Skeletal muscle tissue (tissue), 4 donors: ENCODE measurements around the gene OGFR. TPM values are rescaled to one million over a fixed set of nuclear protein-coding genes. Genes with fewer than 3 reads are reported as not detected.
A peak's percentile ranks its signal among the peaks of the same experiment; 100 is the strongest.

ENCODE experiments used
- H3K27ac ChIP-seq: one replicate; pipeline ENCODE4 v1.7.0; 2013; ENCODE audit warnings: mild to moderate bottlenecking, low read depth, low read length, inconsistent platforms
- H3K27me3 ChIP-seq, 3 donors: one replicate each; pipeline ENCODE4 v1.7.0; 2013; ENCODE audit warnings: low read length in 3 of 3; ENCODE audit not compliant: control insufficient read depth in 3 of 3, insufficient read depth in 3 of 3
- H3K36me3 ChIP-seq, 3 donors: one replicate each; pipeline ENCODE4 v1.7.0; 2013; ENCODE audit warnings: low read length in 3 of 3; ENCODE audit not compliant: control insufficient read depth in 3 of 3, insufficient read depth in 3 of 3
- H3K4me1 ChIP-seq, 3 donors: one replicate each; pipeline ENCODE4 v1.7.0; 2013; ENCODE audit warnings: low read length in 3 of 3, mild to moderate bottlenecking in 3 of 3; ENCODE audit not compliant: control insufficient read depth in 3 of 3, insufficient read depth in 3 of 3
- H3K4me3 ChIP-seq, 3 donors: one replicate each; pipeline ENCODE4 v1.7.0; 2013; ENCODE audit warnings: low read length in 3 of 3
- H3K9ac ChIP-seq, 3 donors: one replicate each; pipeline ENCODE4 v1.7.0; 2013; ENCODE audit warnings: low read length in 3 of 3, mild to moderate bottlenecking in 3 of 3, moderate library complexity in 2 of 3, low read depth in 1 of 3
- H3K9me3 ChIP-seq, 3 donors: one replicate each; pipeline ENCODE4 v1.7.0; 2013; ENCODE audit warnings: low read length in 3 of 3; ENCODE audit not compliant: control insufficient read depth in 3 of 3
- total RNA-seq: library from RNA; depleted of rRNA; stranded (reverse); fragments of >200 nt; gene quantifications from one replicate; pipeline ENCODE4 v1.2.3, GENCODE V29; 2014
- donor health status: Osteomylitis.

OGFR gene
- 13.6 TPM for total RNA-seq

GRCh38 chr20:62804627-62805154, at the start of gene OGFR:
Gene OGFR (plus strand): TSS chr20:62804835. CDS start chr20:62804860, 25 bp downstream.
- peak within 1 kb of the TSS; percentile 55 for H3K27ac ChIP-seq
- peaks cover 45 to 57% (median 57%) of the 10 kb centered on the region in 3 donors for H3K4me1 ChIP-seq
- H3K27me3 ChIP-seq: no peaks in the 10 kb centered on the region
- H3K4me3 ChIP-seq: peak within 1 kb of the TSS; percentile 70 to 95 (median 89)
- H3K9me3 ChIP-seq: no peaks in the 10 kb centered on the region
- peak within 1 kb of the TSS; percentile 61 to 88 (median 75) for H3K9ac ChIP-seq
- peaks cover 25 to 28% (median 26%) of the 10 kb centered on the region in 3 donors for H3K36me3 ChIP-seq

- H3K9ac ChIP-seq: no peak overlapping the region
- H3K27me3 ChIP-seq: peaks cover 24 to 56% (median 32%) of the 10 kb centered on the region in 3 donors
- H3K9me3 ChIP-seq: peaks cover 0 to 2% (median 2%) of the 10 kb centered on the region in 3 donors
- no peaks in the 10 kb centered on the region for H3K36me3 ChIP-seq
- peaks cover 0 to 5% (median 0%) of the 10 kb centered on the region in 3 donors for H3K4me1 ChIP-seq
- no peak overlapping the region for H3K27ac ChIP-seq
- H3K4me3 ChIP-seq: no peak overlapping the region
Measured at GRCh38 chr20:62754991-62755356, 49.7 kb upstream of the OGFR start.

GRCh38 chr20:62755817-62756724, 48.6 kb upstream of the OGFR start:
- Histone ChIP-seq H3K27ac (no peak overlapping the region), H3K9ac (no peak overlapping the region), H3K9me3 (peaks cover 0 to 2% (median 2%) of the 10 kb centered on the region in 3 donors), H3K4me3 (no peak overlapping the region), H3K4me1 (peaks cover 0 to 9% (median 0%) of the 10 kb centered on the region in 3 donors), H3K36me3 (no peaks in the 10 kb centered on the region), H3K27me3 (peaks cover 24 to 58% (median 41%) of the 10 kb centered on the region in 3 donors)

GRCh38 chr20:62758226-62758912, 46.3 kb upstream of the OGFR start:
- Histone ChIP-seq H3K4me3 (no peak overlapping the region), H3K4me1 (peaks cover 0 to 10% (median 0%) of the 10 kb centered on the region in 3 donors), H3K9ac (no peak overlapping the region), H3K9me3 (peaks cover 0 to 2% (median 2%) of the 10 kb centered on the region in 3 donors), H3K27ac (no peak overlapping the region), H3K36me3 (no peaks in the 10 kb centered on the region), H3K27me3 (peaks cover 23 to 54% (median 45%) of the 10 kb centered on the region in 3 donors)

GRCh38 chr20:62759981-62760431, 44.6 kb upstream of the OGFR start:
- Histone ChIP-seq H3K4me3 (no peak overlapping the region), H3K4me1 (peaks cover 0 to 10% (median 0%) of the 10 kb centered on the region in 3 donors), H3K9me3 (peaks cover 0 to 2% (median 2%) of the 10 kb centered on the region in 3 donors), H3K27me3 (peaks cover 26 to 50% (median 48%) of the 10 kb centered on the region in 3 donors), H3K9ac (no peak overlapping the region), H3K36me3 (no peaks in the 10 kb centered on the region), H3K27ac (no peak overlapping the region)

GRCh38 chr20:62760471-62760855, 44.2 kb upstream of the OGFR start:
- Histone ChIP-seq H3K4me1 (peaks cover 0 to 10% (median 0%) of the 10 kb centered on the region in 3 donors), H3K4me3 (no peak overlapping the region), H3K9ac (no peak overlapping the region), H3K36me3 (no peaks in the 10 kb centered on the region), H3K9me3 (peaks cover 0 to 2% (median 2%) of the 10 kb centered on the region in 3 donors), H3K27me3 (peaks cover 26 to 54% (median 52%) of the 10 kb centered on the region in 3 donors), H3K27ac (no peak overlapping the region)

GRCh38 chr20:62760856-62761758, 43.5 kb upstream of the OGFR start:
- H3K4me3 ChIP-seq: no peak overlapping the region
- H3K27me3 ChIP-seq: peaks cover 27 to 61% (median 54%) of the 10 kb centered on the region in 3 donors
- peaks cover 0 to 2% (median 2%) of the 10 kb centered on the region in 3 donors for H3K9me3 ChIP-seq
- H3K4me1 ChIP-seq: peaks cover 0 to 10% (median 0%) of the 10 kb centered on the region in 3 donors
- no peak overlapping the region for H3K27ac ChIP-seq
- H3K36me3 ChIP-seq: no peaks in the 10 kb centered on the region
- H3K9ac ChIP-seq: no peak overlapping the region

GRCh38 chr20:62761759-62762131, 42.9 kb upstream of the OGFR start:
- Histone ChIP-seq H3K36me3 (no peaks in the 10 kb centered on the region), H3K9ac (no peak overlapping the region), H3K4me1 (peaks cover 0 to 5% (median 0%) of the 10 kb centered on the region in 3 donors), H3K27me3 (peaks cover 26 to 65% (median 56%) of the 10 kb centered on the region in 3 donors), H3K27ac (no peak overlapping the region), H3K4me3 (no peak overlapping the region), H3K9me3 (peaks cover 0 to 2% (median 2%) of the 10 kb centered on the region in 3 donors)

- peaks cover 29 to 66% (median 60%) of the 10 kb centered on the region in 3 donors for H3K27me3 ChIP-seq
- H3K4me1 ChIP-seq: peaks cover 0 to 5% (median 0%) of the 10 kb centered on the region in 3 donors
- H3K9ac ChIP-seq: no peak overlapping the region
- H3K9me3 ChIP-seq: peaks cover 0 to 2% (median 2%) of the 10 kb centered on the region in 3 donors
- H3K4me3 ChIP-seq: no peak overlapping the region
- no peaks in the 10 kb centered on the region for H3K36me3 ChIP-seq
- H3K27ac ChIP-seq: no peak overlapping the region
Measured at GRCh38 chr20:62762376-62762775, 42.3 kb upstream of the OGFR start.
